GM18858 (cell line): Measurements from ENCODE around the gene CRISPLD2.

Experiments used
- ATAC-seq: cut with Tn5 transposase; IDR thresholded peaks from one replicate; pipeline ENCODE4 v1.9.1; 2021; ENCODE audit not compliant: unreplicated experiment

Gene CRISPLD2

GRCh38 chr16:84899414-84899813, 79.6 kb downstream of the CRISPLD2 start:
- no peak for ATAC-seq

- ATAC-seq = no peak
Observed at GRCh38 chr16:84905965-84906460, 86.2 kb downstream of the CRISPLD2 start.

GRCh38 chr16:84907051-84907450, 87.3 kb downstream of the CRISPLD2 start:
- no peak for ATAC-seq

GRCh38 chr16:84907575-84907974, 87.8 kb downstream of the CRISPLD2 start:
- no peak for ATAC-seq

GRCh38 chr16:84909476-84910085, 89.8 kb downstream of the CRISPLD2 start:
- no peak for ATAC-seq

GRCh38 chr16:84911486-84912216, 91.9 kb downstream of the CRISPLD2 start:
- ATAC-seq = no peak

GRCh38 chr16:84913315-84913714, 93.5 kb downstream of the CRISPLD2 start:
- no peak for ATAC-seq

GRCh38 chr16:84914273-84914672, 94.5 kb downstream of the CRISPLD2 start:
- no peak for ATAC-seq

- no peak for ATAC-seq
Observed at GRCh38 chr16:84916178-84916577, 96.4 kb downstream of the CRISPLD2 start.

- ATAC-seq = no peak
Observed at GRCh38 chr16:84916850-84917249, 97.1 kb downstream of the CRISPLD2 start.

- ATAC-seq = no peak
Observed at GRCh38 chr16:84917492-84917891, 97.7 kb downstream of the CRISPLD2 start.

- ATAC-seq = no peak
Observed at GRCh38 chr16:84918006-84918909, 98.5 kb downstream of the CRISPLD2 start.

GRCh38 chr16:84919269-84919668, 99.5 kb downstream of the CRISPLD2 start:
- no peak for ATAC-seq

GRCh38 chr16:84919708-84920107, 99.9 kb downstream of the CRISPLD2 start:
- no peak for ATAC-seq

GRCh38 chr16:84920333-84920732, 100.5 kb downstream of the CRISPLD2 start:
- ATAC-seq = no peak

- no peak for ATAC-seq
Observed at GRCh38 chr16:84922351-84923120, 102.8 kb downstream of the CRISPLD2 start.

GRCh38 chr16:84924331-84925091, 104.7 kb downstream of the CRISPLD2 start:
- no peak for ATAC-seq

GRCh38 chr16:84925092-84925772, 105.4 kb downstream of the CRISPLD2 start:
- no peak for ATAC-seq

GRCh38 chr16:84925773-84926372, 106.1 kb downstream of the CRISPLD2 start:
- ATAC-seq = no peak
